HepG2 (cell line): ENCODE results near the gene ERCC5. TPM values are rescaled to one million over a fixed set of nuclear protein-coding genes. Genes with fewer than 3 reads are reported as not detected.

Experiments used
- CEBPZ ChIP-seq: IDR thresholded peaks from 2 replicates; pipeline ENCODE4 v1.6.1; 2012; ENCODE audit warnings: low read length, improper control_type of control experiment
- CSRNP2 ChIP-seq: sonication (generic); formaldehyde crosslinking; conservative IDR thresholded peaks from 2 replicates; pipeline ENCODE4 v1.8.0; 2022; ENCODE audit warnings: low read depth, missing genetic modification reagents
- GATAD2A ChIP-seq: IDR thresholded peaks from 2 replicates; pipeline ENCODE4 v1.6.1; 2016
- KLF13 ChIP-seq: sonication (generic); formaldehyde crosslinking; IDR thresholded peaks from 2 replicates; pipeline ENCODE4 v1.4.0; 2020; ENCODE audit warnings: mild to moderate bottlenecking, missing genetic modification reagents
- POGZ ChIP-seq: sonication (generic); formaldehyde crosslinking; IDR thresholded peaks from 2 replicates; pipeline ENCODE4 v1.4.0; 2020; ENCODE audit warnings: mild to moderate bottlenecking, missing genetic modification reagents
- SOX13 ChIP-seq, 3 experiments: fragments of 450-650 bp in 1 of 3; sonication (generic) in 1 of 3; formaldehyde crosslinking in 1 of 3; IDR thresholded peaks in 2 of 3; conservative IDR thresholded peaks in 1 of 3; 2 replicates each; pipeline versions ENCODE4 v1.5.0 to v1.6.1; 2016 to 2020; ENCODE audit warnings: antibody characterized with exemption in 1 of 3, mild to moderate bottlenecking in 1 of 3, missing compliant biosample characterization in 1 of 3, missing genetic modification reagents in 1 of 3, moderate library complexity in 1 of 3
- ZNF605 ChIP-seq: sonication (generic); formaldehyde crosslinking; IDR thresholded peaks from 2 replicates; pipeline ENCODE4 v1.8.0; 2022; ENCODE audit warnings: mild to moderate bottlenecking, missing genetic modification reagents
- ZNF672 ChIP-seq: sonication (generic); formaldehyde crosslinking; IDR thresholded peaks from 2 replicates; pipeline ENCODE4 v1.8.1; 2022; ENCODE audit warnings: missing genetic modification reagents
- polyA plus RNA-seq, 8 experiments: library from polyadenylated mRNA; depleted of rRNA in 3 of 8; stranded (reverse) in 7 of 8; unstranded in 1 of 8; fragments of >200 nt; fragmentation: Illumina TruSeq in 4 of 8; extraction: Trizol in 4 of 8; gene quantifications; 2 replicates each; pipeline versions ENCODE4 v1.2.1 to v1.2.3, GENCODE V29; 2011 to 2016; ENCODE audit warnings: low read depth in 4 of 8, missing spikeins in 1 of 8, mixed read lengths in 1 of 8; ENCODE audit not compliant: insufficient read depth in 1 of 8
- total RNA-seq, 5 experiments: library from RNA; depleted of rRNA; stranded (reverse); fragments of >200 nt; fragmentation: Illumina TruSeq; extraction: Trizol; gene quantifications; 2 replicates each; pipeline ENCODE4 v1.2.3, GENCODE V29; 2016; ENCODE audit warnings: low read depth in 1 of 5
- TF ChIP-seq, protein P1 (sequence below): sonication (generic); formaldehyde crosslinking; IDR thresholded peaks from 2 replicates; pipeline ENCODE4 v1.5.0; 2020; ENCODE audit warnings: mild to moderate bottlenecking, missing genetic modification reagents, borderline replicate concordance
- TF ChIP-seq, protein P2 (sequence below): IDR thresholded peaks from 2 replicates; pipeline ENCODE4 v1.6.1; 2018; ENCODE audit warnings: missing genetic modification reagents, mild to moderate bottlenecking, missing compliant biosample characterization
- TF ChIP-seq, protein P3 (sequence below): sonication (generic); formaldehyde crosslinking; IDR thresholded peaks from 2 replicates; pipeline ENCODE4 v1.8.0; 2022; ENCODE audit warnings: low read depth, missing genetic modification reagents

The ERCC5 gene
- total and polyA plus RNA-seq, 2 of the 13 experiments (the other 11 are each of a cell fraction or from before 2014, with no cell fraction given): 12.9 to 35.5 TPM

DNA sequence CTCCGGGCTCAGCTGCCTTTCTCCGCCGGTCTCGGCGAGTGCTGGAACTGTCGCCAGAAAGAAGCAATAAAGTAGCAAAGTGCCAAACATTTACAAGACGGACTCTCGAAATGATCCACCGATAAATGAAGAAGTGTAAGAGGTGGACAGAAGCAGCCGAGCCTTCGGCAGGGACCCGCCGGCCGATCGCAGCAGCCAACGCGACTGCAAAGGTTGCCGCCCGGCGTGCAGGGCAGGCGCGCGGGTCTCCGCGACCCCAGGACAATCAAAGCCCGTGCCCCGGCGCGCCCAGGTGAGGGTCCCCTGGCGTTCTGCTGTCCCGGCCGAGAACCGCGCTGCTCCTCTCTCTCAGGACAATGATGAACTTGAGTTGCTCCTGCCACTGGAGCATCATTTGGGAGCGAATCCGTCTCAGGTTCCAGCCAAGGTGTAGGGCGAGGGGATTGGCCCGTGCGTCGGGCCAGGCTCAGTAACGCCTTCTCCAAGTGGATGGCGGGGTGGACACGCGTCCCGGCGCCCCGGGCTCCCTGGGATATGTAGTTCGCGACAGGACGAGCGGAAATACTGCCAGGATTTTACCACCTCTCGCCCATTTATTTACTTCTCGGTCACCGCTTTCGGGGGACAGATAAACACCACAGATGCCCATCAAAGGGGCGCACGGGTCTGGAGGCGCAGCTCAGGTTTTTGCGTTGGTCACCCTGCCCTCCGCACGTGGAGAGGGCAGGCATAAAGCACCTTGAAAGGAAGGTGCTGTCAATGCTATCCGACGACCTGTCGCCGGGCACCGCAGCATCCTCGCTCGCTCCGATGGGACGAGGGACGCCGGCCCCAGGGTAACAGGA, 47.0 kb upstream of the ERCC5 start, which contains the start of the genes BIVM and POGLUT2 (continued):
- TF ChIP-seq CSRNP2 (CRISPR knock-in tag) (no peak), ZNF672 (CRISPR knock-in tag) (no peak), KLF13 (CRISPR knock-in tag) (no peak), GATAD2A (CRISPR knock-in tag) (no peak), POGZ (0 out of 2 replicates have a peak, but pooled peaks have one; percentile 54), CEBPZ (no peak), ZNF605 (CRISPR knock-in tag) (peak; percentile 62), SOX13 (IDR thresholded peaks at IDR 0.05) (no peak), SOX13 (CRISPR knock-in tag; conservative IDR thresholded peaks at IDR 0.05 in 1 of 2, IDR thresholded peaks at IDR 0.05 in 1 of 2) (peak in 1 of 2 experiments; percentile 17; a peak in 1 of 4 replicates)
- TF ChIP-seq, protein P1, sequence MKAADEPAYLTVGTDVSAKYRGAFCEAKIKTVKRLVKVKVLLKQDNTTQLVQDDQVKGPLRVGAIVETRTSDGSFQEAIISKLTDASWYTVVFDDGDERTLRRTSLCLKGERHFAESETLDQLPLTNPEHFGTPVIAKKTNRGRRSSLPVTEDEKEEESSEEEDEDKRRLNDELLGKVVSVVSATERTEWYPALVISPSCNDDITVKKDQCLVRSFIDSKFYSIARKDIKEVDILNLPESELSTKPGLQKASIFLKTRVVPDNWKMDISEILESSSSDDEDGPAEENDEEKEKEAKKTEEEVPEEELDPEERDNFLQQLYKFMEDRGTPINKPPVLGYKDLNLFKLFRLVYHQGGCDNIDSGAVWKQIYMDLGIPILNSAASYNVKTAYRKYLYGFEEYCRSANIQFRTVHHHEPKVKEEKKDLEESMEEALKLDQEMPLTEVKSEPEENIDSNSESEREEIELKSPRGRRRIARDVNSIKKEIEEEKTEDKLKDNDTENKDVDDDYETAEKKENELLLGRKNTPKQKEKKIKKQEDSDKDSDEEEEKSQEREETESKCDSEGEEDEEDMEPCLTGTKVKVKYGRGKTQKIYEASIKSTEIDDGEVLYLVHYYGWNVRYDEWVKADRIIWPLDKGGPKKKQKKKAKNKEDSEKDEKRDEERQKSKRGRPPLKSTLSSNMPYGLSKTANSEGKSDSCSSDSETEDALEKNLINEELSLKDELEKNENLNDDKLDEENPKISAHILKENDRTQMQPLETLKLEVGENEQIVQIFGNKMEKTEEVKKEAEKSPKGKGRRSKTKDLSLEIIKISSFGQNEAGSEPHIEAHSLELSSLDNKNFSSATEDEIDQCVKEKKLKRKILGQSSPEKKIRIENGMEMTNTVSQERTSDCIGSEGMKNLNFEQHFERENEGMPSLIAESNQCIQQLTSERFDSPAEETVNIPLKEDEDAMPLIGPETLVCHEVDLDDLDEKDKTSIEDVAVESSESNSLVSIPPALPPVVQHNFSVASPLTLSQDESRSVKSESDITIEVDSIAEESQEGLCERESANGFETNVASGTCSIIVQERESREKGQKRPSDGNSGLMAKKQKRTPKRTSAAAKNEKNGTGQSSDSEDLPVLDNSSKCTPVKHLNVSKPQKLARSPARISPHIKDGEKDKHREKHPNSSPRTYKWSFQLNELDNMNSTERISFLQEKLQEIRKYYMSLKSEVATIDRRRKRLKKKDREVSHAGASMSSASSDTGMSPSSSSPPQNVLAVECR (CRISPR knock-in tag): peak; percentile 76; the same call in 1 of the 2 replicates
- TF ChIP-seq, protein P2, sequence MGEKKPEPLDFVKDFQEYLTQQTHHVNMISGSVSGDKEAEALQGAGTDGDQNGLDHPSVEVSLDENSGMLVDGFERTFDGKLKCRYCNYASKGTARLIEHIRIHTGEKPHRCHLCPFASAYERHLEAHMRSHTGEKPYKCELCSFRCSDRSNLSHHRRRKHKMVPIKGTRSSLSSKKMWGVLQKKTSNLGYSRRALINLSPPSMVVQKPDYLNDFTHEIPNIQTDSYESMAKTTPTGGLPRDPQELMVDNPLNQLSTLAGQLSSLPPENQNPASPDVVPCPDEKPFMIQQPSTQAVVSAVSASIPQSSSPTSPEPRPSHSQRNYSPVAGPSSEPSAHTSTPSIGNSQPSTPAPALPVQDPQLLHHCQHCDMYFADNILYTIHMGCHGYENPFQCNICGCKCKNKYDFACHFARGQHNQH (CRISPR knock-in tag): no peak
- TF ChIP-seq, protein P3, sequence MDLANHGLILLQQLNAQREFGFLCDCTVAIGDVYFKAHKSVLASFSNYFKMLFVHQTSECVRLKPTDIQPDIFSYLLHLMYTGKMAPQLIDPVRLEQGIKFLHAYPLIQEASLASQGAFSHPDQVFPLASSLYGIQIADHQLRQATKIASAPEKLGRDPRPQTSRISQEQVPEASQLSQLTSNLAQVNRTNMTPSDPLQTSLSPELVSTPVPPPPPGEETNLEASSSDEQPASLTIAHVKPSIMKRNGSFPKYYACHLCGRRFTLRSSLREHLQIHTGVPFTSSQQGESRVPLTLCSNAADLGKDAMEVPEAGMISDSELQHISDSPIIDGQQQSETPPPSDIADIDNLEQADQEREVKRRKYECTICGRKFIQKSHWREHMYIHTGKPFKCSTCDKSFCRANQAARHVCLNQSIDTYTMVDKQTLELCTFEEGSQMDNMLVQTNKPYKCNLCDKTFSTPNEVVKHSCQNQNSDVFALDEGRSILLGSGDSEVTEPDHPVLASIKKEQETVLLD: no peak
